Dermis blood vessel endothelial cell (primary cell): Measurements from ENCODE around the gene HOMEZ. TPM values are rescaled to one million over a fixed set of nuclear protein-coding genes. Genes with fewer than 3 reads are reported as not detected.
"Not testable (repeated sequence)": the region's sequence is repeated elsewhere in the genome, so short reads cannot be mapped to it uniquely, and the experiment has no call there.

Source experiments
- DNase-seq: peaks from one replicate; pipeline ENCODE4 v3.0.0; 2010
- total RNA-seq: library from RNA; depleted of rRNA; stranded (reverse); fragments of >200 nt; gene quantifications from 2 replicates; pipeline ENCODE4 v1.2.3, GENCODE V29; 2014

HOMEZ gene
- total RNA-seq, 1 donor from 2014 or later, result 6.5 TPM

DNA sequence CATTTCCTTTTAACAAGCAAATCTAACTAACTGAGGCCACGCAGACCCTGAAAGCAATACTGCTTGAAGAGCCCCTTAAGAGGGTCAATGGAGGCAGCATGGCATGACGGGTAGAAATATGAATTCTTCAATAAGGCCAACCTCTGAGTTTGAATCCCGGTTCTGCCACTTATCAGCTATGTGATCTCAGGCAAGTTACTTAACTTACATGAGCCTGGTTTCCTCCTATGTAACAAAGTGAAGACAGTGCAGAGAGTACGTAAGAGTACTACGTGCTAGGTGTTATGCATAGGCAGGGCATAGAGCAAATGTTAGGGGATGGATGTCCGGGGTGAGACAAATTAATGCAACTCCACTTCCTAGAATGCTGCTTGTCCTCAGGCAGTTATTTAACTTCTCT, 4.7 kb downstream of the HOMEZ start:
- no peak for DNase-seq

DNA sequence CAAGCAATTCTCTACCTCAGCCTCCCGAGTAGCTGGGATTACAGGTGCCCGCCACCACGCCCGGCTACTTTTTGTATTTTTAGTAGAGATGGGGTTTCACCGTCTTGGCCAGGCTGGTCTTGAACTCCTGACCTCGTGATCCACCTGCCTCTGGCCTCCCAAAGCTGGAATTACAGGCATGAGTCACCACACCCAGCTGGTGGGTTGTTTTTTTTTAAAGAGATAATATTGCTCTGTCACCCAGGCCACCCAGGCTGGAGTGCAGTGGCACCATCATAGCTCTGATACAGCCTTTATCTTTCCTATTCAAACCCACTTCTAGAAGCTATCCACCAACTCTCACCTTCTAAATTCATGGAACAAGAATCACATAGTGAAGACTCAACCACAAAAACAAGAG, 8.0 kb downstream of the HOMEZ start:
- not testable (repeated sequence) for DNase-seq

DNA sequence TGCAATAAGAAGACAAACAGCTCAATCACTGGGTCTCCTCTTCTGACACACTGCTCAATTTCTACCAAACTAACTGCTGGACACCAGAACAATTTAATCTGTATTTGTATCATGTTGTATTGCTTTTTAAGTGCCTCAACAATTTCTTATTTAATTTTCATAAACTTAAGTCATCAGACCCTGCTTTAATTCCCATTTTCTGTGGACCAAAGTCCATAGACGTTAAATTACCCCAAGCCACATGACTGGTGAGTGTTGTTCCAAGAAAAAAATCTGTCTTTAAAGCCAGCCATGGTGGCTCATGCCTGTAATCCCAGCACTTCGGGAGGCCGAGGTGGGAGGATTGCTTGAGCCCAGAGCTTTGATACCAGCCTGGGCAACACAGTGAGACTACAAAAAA, 8.7 kb downstream of the HOMEZ start:
- no peak for DNase-seq

DNA sequence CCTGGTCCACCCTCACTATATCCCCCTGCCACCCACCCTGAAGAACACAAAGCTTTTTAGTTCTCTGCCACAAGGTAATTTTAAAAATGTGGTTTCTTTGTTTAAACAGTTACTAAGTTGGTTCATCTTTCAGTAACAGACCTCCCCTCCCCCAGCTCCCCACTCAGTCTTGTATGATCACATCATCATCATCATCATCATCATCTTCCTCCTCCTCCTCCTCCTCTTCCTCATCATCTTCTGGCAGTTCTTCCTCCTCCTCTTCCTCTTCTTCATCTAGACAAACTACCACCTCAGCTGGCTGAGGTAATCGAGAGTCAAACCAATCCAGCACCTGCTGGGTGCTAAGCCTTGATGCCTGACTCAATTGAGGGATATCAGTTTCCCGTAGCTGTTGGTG, 10.5 kb downstream of the HOMEZ start:
- DNase-seq, result no peak

DNA sequence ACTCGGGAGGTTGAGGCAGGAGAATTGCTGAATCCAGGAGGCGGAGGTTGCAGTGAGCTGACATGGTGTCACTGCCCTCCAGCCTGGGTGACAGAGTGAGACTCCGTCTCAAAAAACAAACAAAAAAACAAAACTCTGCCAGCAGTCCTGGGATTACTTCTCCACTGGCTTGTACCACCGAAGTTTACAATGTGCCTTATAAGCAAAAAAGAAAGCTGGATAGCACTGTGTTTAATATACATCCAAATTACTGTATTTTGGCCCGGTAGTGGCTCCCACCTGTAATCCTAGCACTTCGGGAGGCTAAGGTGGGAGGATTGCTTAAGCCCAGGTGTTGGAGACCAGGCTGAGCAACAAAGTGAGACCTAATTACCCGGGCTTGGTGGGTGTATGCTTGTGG, 16.7 kb downstream of the HOMEZ start:
- no peak for DNase-seq

GRCh38 chr14:23260849-23261248, 25.1 kb downstream of the HOMEZ start:
- DNase-seq, result not testable (repeated sequence)

- DNase-seq, result no peak
Observed at GRCh38 chr14:23259426-23259825, 26.5 kb downstream of the HOMEZ start.

GRCh38 chr14:23258256-23258655, 27.7 kb downstream of the HOMEZ start:
- no peak for DNase-seq

GRCh38 chr14:23252420-23253333, 33.3 kb downstream of the HOMEZ start:
- DNase-seq, result no peak

DNA sequence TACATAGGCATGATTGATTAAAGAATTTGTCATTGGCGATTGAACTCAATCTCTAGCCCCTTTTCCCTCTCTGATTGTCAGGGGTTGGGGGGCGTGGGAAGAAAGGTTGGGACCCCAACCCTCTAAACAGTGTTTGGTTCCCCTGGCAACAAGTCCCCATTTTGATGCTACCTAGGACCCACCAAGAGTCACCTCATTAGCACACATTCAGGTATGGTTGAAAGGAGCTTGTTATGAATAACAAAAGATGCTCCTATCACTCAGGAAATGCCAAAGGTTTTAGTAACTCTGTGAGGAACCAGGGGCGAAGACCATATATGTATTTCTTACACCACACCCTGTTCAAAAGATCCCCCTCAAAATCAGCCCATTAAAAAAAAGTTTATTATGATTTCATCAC, 33.9 kb downstream of the HOMEZ start:
- no peak for DNase-seq

DNA sequence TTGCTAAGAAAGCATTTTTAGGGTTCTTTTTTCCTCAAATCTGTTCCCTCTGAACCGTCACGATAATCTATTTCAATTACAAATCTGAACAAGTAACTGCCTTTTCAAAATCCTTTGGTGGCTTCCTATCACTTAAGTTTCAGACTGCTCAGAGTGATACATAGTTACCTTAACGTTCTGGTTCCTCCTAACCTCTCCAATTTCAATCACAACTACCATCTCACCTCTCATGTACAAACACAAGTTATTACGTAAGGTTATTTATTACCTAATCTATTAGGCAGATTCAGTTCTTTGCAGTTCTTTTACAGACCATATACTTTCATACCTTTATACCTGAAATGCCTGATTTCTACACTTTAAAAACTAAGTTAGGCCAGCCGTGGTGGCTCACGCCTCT, 36.1 kb downstream of the HOMEZ start:
- no peak for DNase-seq

DNA sequence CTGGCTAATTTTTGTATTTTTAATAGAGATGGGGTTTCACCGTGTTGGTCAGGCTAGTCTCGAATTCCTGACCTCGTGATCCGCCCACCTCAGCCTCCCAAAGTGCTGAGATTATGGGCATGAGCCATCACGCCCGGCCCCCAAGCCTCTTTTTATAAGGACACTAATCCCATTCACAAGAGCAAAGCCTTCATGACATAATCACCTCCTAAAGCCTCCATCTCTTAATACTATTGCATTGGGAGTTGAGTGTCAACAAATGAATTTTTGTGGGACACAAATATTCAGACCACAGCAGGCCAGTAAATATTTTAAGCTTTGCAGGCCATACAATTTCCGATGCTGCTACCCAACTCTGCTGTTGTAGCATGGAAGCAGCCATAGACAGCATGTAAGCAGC, 37.3 kb downstream of the HOMEZ start:
- DNase-seq, result no peak

- DNase-seq, result no peak
Observed at GRCh38 chr14:23245282-23245681, 40.6 kb downstream of the HOMEZ start.

DNA sequence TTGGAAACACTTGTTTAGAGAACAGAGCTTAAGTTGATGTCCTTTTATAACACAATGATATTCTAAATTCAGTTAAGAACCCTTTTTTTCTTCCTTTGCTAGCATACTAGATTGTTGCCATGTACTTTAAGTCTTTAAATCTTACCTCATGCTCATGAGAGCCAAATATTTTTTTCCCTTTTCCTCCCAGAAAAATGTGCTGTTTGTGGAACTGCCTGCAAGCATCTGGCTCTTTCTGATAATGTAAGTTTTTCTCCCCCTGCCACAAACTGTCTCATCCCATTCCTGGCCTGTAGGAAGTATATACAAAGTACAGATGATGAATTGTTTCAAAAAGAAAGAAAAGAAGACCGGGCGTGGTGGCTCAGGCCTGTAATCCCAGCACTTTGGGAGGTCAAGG, 42.9 kb downstream of the HOMEZ start:
- no peak for DNase-seq

GRCh38 chr14:23242076-23242475, 43.9 kb downstream of the HOMEZ start:
- no peak for DNase-seq

DNA sequence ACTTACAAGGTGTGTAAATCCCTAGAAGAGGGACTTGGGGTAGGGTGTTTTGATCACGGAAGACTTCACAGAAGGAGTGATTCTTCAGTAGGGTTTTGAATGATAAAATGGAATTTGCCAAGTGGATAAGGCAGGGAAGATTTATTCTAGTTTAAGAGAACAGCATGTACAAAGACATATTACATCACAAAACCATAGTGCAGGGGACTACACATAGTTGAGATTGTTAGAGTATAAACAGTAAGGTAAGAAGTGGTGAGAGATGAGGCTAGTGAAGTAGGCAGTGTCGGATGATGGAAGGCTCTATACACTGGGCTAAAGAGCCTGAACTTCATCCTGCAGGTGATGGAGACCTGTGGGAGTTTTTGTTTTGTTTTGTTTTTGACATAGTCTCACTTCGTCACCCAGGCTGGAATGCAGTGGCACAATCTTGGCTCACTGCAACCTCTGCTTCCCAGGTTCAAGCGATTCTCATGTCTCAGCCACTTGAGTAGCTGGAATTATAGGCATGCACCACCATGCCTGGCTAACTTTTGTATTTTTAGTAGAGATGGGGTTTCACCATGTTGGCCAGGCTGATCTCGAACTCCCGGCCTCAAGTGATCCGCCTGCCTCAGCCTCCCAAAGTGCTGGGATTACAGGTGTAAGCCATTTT, 44.7 kb downstream of the HOMEZ start:
- not testable (repeated sequence) for DNase-seq

- DNase-seq, result no peak
Observed at GRCh38 chr14:23240661-23241060, 45.3 kb downstream of the HOMEZ start.

GRCh38 chr14:23237772-23238594, 47.9 kb downstream of the HOMEZ start, which contains the start of gene RNF212B:
Gene RNF212B, plus strand, starts transcription at chr14:23237936. Its CDS starts 2,410 bp downstream, at chr14:23240346.
- DNase-seq, result peak; percentile 71

DNA sequence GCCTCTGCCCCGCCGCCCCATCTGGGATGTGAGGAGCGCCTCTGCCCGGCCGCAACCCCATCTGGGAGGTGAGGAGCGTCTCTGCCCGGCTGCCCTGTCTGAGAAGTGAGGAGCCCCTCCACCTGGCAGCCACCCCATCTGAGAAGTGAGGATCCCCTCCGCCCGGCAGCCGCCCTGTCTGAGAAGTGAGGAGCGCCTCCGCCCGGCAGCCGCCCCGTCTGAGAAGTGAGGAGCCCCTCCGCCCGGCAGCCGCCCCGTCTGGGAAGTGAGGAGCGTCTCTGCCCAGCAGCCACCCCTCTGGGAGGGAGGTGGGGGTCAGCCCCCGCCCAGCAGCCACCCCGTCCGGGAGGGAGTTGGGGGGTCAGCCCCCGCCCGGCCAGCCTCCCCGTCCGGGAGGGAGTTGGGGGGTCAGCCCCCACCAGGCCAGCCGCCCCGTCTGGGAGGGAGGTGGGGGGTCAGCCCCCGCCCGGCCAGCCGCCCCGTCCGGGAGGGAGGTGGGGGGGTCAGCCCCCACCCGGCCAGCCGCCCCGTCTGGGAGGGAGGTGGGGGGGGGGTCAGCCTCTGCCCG, 53.6 kb downstream of the HOMEZ start:
- DNase-seq, result not testable (repeated sequence)

GRCh38 chr14:23228812-23229211, 57.1 kb downstream of the HOMEZ start:
- DNase-seq, result no peak

DNA sequence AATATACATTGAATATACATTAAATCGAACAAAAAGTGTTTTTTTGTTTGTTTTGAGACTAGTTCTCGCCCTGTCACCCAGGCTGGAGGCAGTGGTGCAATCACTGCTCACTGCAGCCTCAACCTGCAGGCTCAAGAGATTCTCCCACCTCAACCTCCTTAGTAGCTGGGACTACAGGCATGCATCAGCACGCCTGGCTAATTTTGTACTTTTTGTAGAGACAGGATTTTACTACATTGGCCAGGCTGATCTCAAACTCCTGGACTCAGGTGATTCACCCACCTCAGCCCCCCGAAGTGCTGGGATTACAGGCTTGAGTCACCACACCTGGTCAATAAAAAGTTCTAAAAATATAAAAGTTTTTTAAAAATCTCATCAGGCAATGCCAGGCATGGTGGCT, 58.4 kb downstream of the HOMEZ start:
- DNase-seq, result no peak

DNA sequence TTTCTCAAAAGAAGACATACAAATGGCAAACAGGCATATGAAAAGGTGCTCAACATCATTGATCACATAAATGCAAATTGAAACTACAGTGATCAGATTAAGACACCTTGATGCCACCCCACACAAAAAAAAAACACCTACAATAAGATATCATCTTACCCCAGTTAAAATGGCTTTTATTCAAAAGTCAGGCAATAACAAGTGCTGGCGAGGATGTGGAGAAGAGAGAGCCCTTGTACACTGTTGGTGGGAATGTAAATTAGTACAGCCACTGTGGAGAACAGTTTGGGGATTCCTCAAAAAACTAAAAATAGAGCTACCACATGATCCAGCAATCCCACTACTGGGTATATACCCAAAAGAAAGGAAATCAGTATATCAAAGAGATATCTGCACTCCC, 61.0 kb downstream of the HOMEZ start:
- DNase-seq, result not testable (repeated sequence)
